Nephron (organoid): Measurements from ENCODE around the gene CYBB.

Experiments used
- H3K27ac Mint-ChIP-seq, 3 experiments: 2 replicates each; pipeline ENCODE4 v1.8.0; 2020; ENCODE audit warnings: mixed read lengths in 3 of 3, mild to moderate bottlenecking in 2 of 3, moderate library complexity in 1 of 3
- H3K27me3 Mint-ChIP-seq: 2 replicates; pipeline ENCODE4 v1.8.0; 2021; ENCODE audit warnings: low read depth, mild to moderate bottlenecking, moderate library complexity, mixed read lengths
- H3K36me3 Mint-ChIP-seq: 2 replicates; pipeline ENCODE4 v1.8.0; 2020; ENCODE audit warnings: low read depth, mixed read lengths
- H3K4me1 Mint-ChIP-seq: 2 replicates; pipeline ENCODE4 v1.8.0; 2020; ENCODE audit warnings: mixed read lengths
- H3K4me3 Mint-ChIP-seq, 3 experiments: 2 replicates each; pipeline ENCODE4 v1.8.0; 2020; ENCODE audit warnings: mild to moderate bottlenecking in 3 of 3, mixed read lengths in 3 of 3, moderate library complexity in 2 of 3
- H3K9me3 Mint-ChIP-seq: 2 replicates; pipeline ENCODE4 v1.8.0; 2020; ENCODE audit warnings: mixed read lengths
- TF ChIP-seq, protein P1 (sequence below), 3 experiments: fragments of 200-600 bp; sonication (generic); IDR thresholded peaks; one replicate each; pipeline ENCODE4 v1.5.0; 2021; ENCODE audit warnings: antibody characterized with exemption in 3 of 3; ENCODE audit not compliant: unreplicated experiment in 3 of 3

CYBB gene

GRCh38 chrX:37786624-37787422, 7.0 kb downstream of the CYBB start:
- Mint-ChIP-seq H3K9me3 (no peaks in the 10 kb centered on the region), H3K4me1 (no peaks in the 10 kb centered on the region), H3K4me3 (no peak overlapping the region), H3K27ac (no peak overlapping the region), H3K36me3 (no peaks in the 10 kb centered on the region), H3K27me3 (no peaks in the 10 kb centered on the region)
- TF ChIP-seq, protein P1, sequence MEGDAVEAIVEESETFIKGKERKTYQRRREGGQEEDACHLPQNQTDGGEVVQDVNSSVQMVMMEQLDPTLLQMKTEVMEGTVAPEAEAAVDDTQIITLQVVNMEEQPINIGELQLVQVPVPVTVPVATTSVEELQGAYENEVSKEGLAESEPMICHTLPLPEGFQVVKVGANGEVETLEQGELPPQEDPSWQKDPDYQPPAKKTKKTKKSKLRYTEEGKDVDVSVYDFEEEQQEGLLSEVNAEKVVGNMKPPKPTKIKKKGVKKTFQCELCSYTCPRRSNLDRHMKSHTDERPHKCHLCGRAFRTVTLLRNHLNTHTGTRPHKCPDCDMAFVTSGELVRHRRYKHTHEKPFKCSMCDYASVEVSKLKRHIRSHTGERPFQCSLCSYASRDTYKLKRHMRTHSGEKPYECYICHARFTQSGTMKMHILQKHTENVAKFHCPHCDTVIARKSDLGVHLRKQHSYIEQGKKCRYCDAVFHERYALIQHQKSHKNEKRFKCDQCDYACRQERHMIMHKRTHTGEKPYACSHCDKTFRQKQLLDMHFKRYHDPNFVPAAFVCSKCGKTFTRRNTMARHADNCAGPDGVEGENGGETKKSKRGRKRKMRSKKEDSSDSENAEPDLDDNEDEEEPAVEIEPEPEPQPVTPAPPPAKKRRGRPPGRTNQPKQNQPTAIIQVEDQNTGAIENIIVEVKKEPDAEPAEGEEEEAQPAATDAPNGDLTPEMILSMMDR (IDR thresholded peaks at IDR 0.05; ENCODE audit: unreplicated experiment in 3 of 3): no peak

DNA sequence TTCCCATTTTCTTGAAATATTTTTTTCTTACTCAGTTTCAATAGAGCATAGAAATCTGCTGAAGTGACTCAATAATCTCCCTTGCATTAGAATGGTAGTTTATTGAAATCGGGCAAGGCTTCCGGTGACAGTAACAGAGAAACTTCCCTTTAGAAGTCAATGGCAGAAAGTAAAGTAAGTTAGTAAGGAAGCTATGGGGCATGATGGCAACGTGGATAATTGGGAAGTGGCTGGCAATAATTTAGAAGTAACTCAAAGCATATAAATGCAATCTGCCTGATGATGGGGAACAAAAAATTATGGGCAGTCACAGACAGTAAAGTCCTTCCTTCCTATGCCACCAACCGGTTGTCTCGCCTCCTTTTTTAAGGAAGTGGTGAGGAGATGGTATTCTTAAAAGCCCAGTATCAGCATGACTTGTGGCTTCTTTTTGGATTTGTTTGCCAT, 7.6 kb downstream of the CYBB start:
- Mint-ChIP-seq H3K27ac (no peak overlapping the region), H3K4me3 (no peak overlapping the region), H3K4me1 (no peaks in the 10 kb centered on the region), H3K9me3 (no peaks in the 10 kb centered on the region), H3K27me3 (no peaks in the 10 kb centered on the region), H3K36me3 (no peaks in the 10 kb centered on the region)
- TF ChIP-seq, protein P1 (IDR thresholded peaks at IDR 0.05; ENCODE audit: unreplicated experiment in 3 of 3): no peak

- no peaks in the 10 kb centered on the region for H3K36me3 Mint-ChIP-seq
- peak overlapping the region; percentile 14 to 54 (median 31) for H3K27ac Mint-ChIP-seq
- TF ChIP-seq, protein P1 (IDR thresholded peaks at IDR 0.05; ENCODE audit: unreplicated experiment in 3 of 3): no peak
- H3K4me3 Mint-ChIP-seq: no peak overlapping the region
- no peaks in the 10 kb centered on the region for H3K9me3 Mint-ChIP-seq
- no peaks in the 10 kb centered on the region for H3K4me1 Mint-ChIP-seq
- H3K27me3 Mint-ChIP-seq: no peaks in the 10 kb centered on the region
These were observed 16.5 kb downstream of the CYBB start for GRCh38 chrX:37796310-37796709.

GRCh38 chrX:37796805-37797204, 16.9 kb downstream of the CYBB start:
- Mint-ChIP-seq H3K36me3 (no peaks in the 10 kb centered on the region), H3K9me3 (no peaks in the 10 kb centered on the region), H3K4me3 (no peak overlapping the region), H3K27ac (peak overlapping the region; percentile 14 to 54 (median 31)), H3K4me1 (no peaks in the 10 kb centered on the region), H3K27me3 (no peaks in the 10 kb centered on the region)
- TF ChIP-seq, protein P1 (IDR thresholded peaks at IDR 0.05; ENCODE audit: unreplicated experiment in 3 of 3): no peak

DNA sequence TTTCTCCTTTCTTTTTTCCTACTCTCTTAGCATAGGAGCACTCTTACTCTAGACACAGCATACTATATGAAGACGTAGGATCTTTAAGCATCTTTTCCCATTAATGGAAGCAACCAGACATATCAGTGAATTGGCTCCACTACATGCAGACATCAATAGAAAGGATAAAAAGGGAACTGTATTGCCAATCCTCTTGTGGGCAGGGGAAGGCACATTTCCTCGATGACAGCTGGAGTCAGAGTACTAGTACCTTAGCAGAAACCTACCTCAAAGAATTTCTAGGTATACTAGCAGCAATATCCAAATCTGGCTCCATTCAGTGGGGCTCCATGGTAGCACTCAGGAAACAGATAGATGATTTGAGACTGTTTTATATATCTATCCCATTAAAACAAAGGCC, 20.1 kb downstream of the CYBB start:
- H3K27me3 Mint-ChIP-seq: no peaks in the 10 kb centered on the region
- H3K4me1 Mint-ChIP-seq: no peaks in the 10 kb centered on the region
- H3K27ac Mint-ChIP-seq: no peak overlapping the region
- no peak overlapping the region for H3K4me3 Mint-ChIP-seq
- no peaks in the 10 kb centered on the region for H3K36me3 Mint-ChIP-seq
- no peaks in the 10 kb centered on the region for H3K9me3 Mint-ChIP-seq
- TF ChIP-seq, protein P1 (IDR thresholded peaks at IDR 0.05; ENCODE audit: unreplicated experiment in 3 of 3): no peak

DNA sequence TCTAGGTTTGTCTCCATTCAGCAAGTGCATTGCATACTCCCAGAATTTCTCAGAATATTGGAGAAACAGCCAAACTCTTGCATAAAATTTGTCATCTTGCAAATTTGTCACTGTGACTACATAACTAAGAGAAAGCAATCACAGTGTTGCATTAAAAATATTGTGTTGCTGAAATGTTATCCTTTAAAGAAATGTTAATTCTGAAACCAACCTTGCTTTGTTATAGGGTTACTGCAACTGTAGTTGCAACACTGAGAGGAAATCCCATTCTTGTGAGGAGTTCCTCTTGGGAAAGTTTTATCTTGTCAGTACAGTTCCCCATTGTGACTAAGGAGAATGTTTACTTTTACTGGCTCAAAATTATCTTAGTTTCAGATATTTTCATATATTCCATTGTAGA, 20.9 kb downstream of the CYBB start:
- Mint-ChIP-seq H3K36me3 (no peaks in the 10 kb centered on the region), H3K4me1 (no peaks in the 10 kb centered on the region), H3K9me3 (no peaks in the 10 kb centered on the region), H3K4me3 (no peak overlapping the region), H3K27me3 (no peaks in the 10 kb centered on the region), H3K27ac (no peak overlapping the region)
- TF ChIP-seq, protein P1 (IDR thresholded peaks at IDR 0.05; ENCODE audit: unreplicated experiment in 3 of 3): no peak
